Measurements from ENCODE around the gene MGLL. TPM values are rescaled to one million over a fixed set of nuclear protein-coding genes. Genes with fewer than 3 reads are reported as not detected.
A peak's percentile ranks its signal among the peaks of the same experiment; 100 is the strongest.

Gene MGLL
- total RNA-seq, 4 donors from 2014 or later: 26.5 to 50.2 (median 43.8) TPM

DNA sequence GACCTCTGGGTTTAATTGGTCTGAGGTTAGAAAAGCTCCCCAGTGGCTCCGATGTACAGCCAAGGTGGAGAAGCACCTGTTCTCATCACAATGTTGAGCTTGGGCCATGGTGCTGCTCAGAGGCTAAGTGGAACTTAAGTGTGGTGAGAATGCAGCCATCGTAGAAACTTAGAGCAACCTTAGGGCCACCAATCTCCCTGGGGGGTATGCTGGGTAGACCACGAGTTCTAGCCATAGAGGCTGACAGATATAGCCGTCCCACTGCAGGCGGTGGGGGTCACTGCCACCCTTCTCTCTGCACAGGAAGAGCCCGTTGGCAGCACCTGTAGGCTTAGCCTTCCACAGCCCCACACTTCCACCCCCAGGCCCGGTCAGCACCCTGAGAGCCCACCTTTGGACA is 38.0 kb downstream of the MGLL start:
- no peak for DNase-seq
- no peaks in the 10 kb centered on the region for H3K27me3 ChIP-seq
- peaks cover 0 to 4% of the 10 kb centered on the region in 2 donors for H3K36me3 ChIP-seq
- no peaks in the 10 kb centered on the region for H3K9me3 ChIP-seq
- intact Hi-C loops (cut with DNase I; ENCODE audit: low total_unique reads): loop anchor here (10.0 kb wide), 1 partner anchor 591 kb away; no protein-coding TSS in a partner anchor
- no peak overlapping the region for H3K4me3 ChIP-seq
- no peak for ATAC-seq
- H3K4me1 ChIP-seq: peaks cover 79 to 94% of the 10 kb centered on the region in 2 donors
- in situ Hi-C loops (cut with MboI; ENCODE audit: low sequenced_read_pairs in 4 of 4): no loop called here
- peak overlapping the region in 3 of 4 donors; percentile 90 to 92 (median 91) for H3K27ac ChIP-seq
- TF ChIP-seq POLR2A (IDR thresholded peaks at IDR 0.05): no peak
- TF ChIP-seq, protein P1, sequence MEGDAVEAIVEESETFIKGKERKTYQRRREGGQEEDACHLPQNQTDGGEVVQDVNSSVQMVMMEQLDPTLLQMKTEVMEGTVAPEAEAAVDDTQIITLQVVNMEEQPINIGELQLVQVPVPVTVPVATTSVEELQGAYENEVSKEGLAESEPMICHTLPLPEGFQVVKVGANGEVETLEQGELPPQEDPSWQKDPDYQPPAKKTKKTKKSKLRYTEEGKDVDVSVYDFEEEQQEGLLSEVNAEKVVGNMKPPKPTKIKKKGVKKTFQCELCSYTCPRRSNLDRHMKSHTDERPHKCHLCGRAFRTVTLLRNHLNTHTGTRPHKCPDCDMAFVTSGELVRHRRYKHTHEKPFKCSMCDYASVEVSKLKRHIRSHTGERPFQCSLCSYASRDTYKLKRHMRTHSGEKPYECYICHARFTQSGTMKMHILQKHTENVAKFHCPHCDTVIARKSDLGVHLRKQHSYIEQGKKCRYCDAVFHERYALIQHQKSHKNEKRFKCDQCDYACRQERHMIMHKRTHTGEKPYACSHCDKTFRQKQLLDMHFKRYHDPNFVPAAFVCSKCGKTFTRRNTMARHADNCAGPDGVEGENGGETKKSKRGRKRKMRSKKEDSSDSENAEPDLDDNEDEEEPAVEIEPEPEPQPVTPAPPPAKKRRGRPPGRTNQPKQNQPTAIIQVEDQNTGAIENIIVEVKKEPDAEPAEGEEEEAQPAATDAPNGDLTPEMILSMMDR (IDR thresholded peaks at IDR 0.05 in 4 of 5, conservative IDR thresholded peaks at IDR 0.05 in 1 of 5): no peak

- TF ChIP-seq, protein P1 (IDR thresholded peaks at IDR 0.05 in 4 of 5, conservative IDR thresholded peaks at IDR 0.05 in 1 of 5): no peak
- TF ChIP-seq POLR2A (IDR thresholded peaks at IDR 0.05): no peak
- H3K27ac ChIP-seq: peak overlapping the region; percentile 4 to 92 (median 90)
- peaks cover 77 to 90% of the 10 kb centered on the region in 2 donors for H3K4me1 ChIP-seq
- H3K27me3 ChIP-seq: no peaks in the 10 kb centered on the region
- no peak overlapping the region for H3K4me3 ChIP-seq
- in situ Hi-C loops (cut with MboI; ENCODE audit: low sequenced_read_pairs in 4 of 4): no loop called here
- H3K36me3 ChIP-seq: peaks cover 0 to 4% of the 10 kb centered on the region in 2 donors
- DNase-seq (no peak), ATAC-seq (no peak)
- intact Hi-C loops (cut with DNase I; ENCODE audit: low total_unique reads): loop anchor here (10.0 kb wide), 1 partner anchor 591 kb away; no protein-coding TSS in a partner anchor
- H3K9me3 ChIP-seq: no peaks in the 10 kb centered on the region
Observed at GRCh38 chr3:127783642-127784160, 38.6 kb downstream of the MGLL start.

- Histone ChIP-seq H3K4me3 (no peak overlapping the region), H3K9me3 (no peaks in the 10 kb centered on the region), H3K36me3 (peaks cover 0 to 4% of the 10 kb centered on the region in 2 donors), H3K4me1 (peaks cover 72 to 90% of the 10 kb centered on the region in 2 donors), H3K27ac (peak overlapping the region; percentile 4 to 92 (median 90)), H3K27me3 (no peaks in the 10 kb centered on the region)
- TF ChIP-seq, protein P1 (IDR thresholded peaks at IDR 0.05 in 4 of 5, conservative IDR thresholded peaks at IDR 0.05 in 1 of 5): no peak
- TF ChIP-seq POLR2A (IDR thresholded peaks at IDR 0.05): no peak
- in situ Hi-C loops (cut with MboI; ENCODE audit: low sequenced_read_pairs in 4 of 4) (no loop called here), intact Hi-C loops (cut with DNase I; ENCODE audit: low total_unique reads) (loop anchor here (10.0 kb wide), 1 partner anchor 592 kb away; no protein-coding TSS in a partner anchor)
- DNase-seq: no peak
- no peak for ATAC-seq
Observed at GRCh38 chr3:127783166-127783565, 39.1 kb downstream of the MGLL start.

- Histone ChIP-seq H3K9me3 (no peaks in the 10 kb centered on the region), H3K27me3 (no peaks in the 10 kb centered on the region), H3K4me1 (peaks cover 60 to 85% of the 10 kb centered on the region in 2 donors), H3K36me3 (peaks cover 0 to 4% of the 10 kb centered on the region in 2 donors), H3K27ac (peak overlapping the region; percentile 44 to 92 (median 82)), H3K4me3 (no peak overlapping the region)
- TF ChIP-seq, protein P1 (IDR thresholded peaks at IDR 0.05 in 4 of 5, conservative IDR thresholded peaks at IDR 0.05 in 1 of 5): no peak
- TF ChIP-seq POLR2A (IDR thresholded peaks at IDR 0.05): no peak
- ATAC-seq (no peak), DNase-seq (no peak)
- in situ Hi-C loops (cut with MboI; ENCODE audit: low sequenced_read_pairs in 4 of 4) (no loop called here), intact Hi-C loops (cut with DNase I; ENCODE audit: low total_unique reads) (loop anchor here (10.0 kb wide), 1 partner anchor 593 kb away; no protein-coding TSS in a partner anchor)
Observed at GRCh38 chr3:127781411-127782001, 40.8 kb downstream of the MGLL start.

All from gastrocnemius medialis (tissue), 4 donors.